ENCODE measurements around the gene CEP41.

GRCh38 chr7:130379019-130379418 is 61.8 kb downstream of the CEP41 start:
- no peak for TF ChIP-seq EZH2 (IDR thresholded peaks at IDR 0.05)
- no peak for TF ChIP-seq POLR2AphosphoS5 (IDR thresholded peaks at IDR 0.05; ENCODE audit: borderline replicate concordance, low read depth, low read length)
- TF ChIP-seq FOXP2 (optimal IDR thresholded peaks at IDR 0.05; ENCODE audit: control extremely low read depth, extremely low read length, insufficient read depth), result no peak
